HG03039 (cell line): Measurements from ENCODE around the gene GPSM1.

Experiments
- ATAC-seq: cut with Tn5 transposase; IDR thresholded peaks from one replicate; pipeline ENCODE4 v1.9.1; 2021; ENCODE audit warnings: mild to moderate bottlenecking, moderate library complexity; ENCODE audit not compliant: unreplicated experiment

Gene GPSM1

DNA sequence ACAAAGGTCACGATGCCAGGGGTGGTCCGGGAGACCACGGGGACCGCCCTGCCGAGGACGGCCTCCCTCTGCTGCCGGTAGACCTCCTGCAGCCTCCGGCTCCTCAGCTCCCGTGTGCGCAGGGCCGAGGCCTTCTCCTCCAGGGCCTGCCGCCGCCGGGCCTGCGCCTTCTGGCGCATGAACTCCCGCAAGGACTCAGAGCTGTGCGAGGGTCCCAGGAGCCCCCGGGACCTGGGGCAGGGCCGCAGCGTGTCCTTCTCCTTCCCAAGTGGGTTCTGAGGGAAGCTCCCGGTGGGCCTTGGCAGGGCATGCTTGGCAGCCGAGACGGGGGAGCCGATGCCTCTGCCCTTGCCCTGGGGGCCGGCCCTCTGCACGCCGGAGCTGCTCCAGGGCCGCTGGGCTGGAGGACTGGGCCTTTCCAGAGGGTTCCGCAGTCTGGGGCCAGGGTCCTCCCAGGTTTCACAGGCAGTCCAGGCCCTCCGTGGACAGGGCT, 36.8 kb upstream of the GPSM1 start:
- ATAC-seq = no peak

DNA sequence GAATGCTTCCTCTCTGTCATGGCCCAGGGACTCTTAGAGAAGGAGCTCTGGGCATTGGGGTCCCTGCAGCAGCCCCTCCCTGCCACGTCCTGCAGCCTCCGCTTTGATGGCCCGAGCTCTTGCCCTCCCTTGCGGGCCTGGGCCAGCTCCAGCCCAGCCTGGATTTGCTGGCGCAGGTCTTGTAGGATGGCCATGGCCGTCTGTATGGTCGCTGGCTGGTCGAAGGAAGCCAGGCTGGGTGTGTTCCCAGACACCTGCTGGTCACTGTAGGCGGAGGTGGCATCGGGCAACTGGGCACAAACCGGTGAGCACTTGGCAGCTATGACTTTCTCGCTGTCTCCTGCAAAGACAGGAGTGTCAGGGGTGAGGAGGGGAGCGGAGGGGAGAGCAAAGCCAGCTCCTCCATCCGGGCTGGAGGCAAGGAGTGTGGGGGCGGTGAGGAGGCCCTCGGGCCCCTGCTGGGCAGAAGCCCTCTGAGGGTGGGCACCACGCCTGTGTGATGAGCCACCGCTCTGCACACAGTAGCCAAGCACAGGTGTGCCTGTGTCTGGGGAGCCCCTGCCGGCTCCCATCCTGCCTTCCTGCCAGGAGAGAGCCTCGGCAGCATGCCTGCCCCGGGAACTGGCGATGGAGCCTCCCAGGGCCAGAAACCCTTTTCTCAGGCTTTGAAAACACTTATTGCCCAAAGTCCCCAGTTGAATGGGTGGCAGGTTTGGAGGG, 35.9 kb upstream of the GPSM1 start:
- no peak for ATAC-seq

DNA sequence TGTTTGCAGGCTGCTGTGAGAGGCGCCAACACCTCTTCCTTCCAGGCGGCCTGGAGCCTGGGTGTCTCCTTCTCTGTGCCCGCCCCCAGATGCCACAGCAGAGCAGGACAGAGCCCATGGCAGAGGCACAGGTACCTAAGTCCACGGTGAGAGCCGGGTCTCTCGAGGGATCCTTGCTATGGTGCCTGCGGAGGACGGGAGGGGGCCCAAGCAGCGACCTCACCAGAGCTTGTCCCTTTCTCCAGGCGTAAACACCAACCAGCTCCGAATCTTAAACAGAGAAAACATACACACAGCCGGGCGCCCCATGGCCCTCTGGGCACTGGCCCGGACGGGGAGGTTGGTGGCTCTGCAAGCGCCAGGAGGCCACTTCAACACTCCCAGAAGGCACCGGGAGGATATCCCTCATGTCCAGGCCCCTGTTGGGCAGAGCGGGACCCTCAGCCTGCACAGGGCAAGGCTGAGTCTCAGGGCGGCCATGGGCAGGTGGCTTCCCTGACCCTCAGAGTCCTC, 35.3 kb upstream of the GPSM1 start:
- ATAC-seq = no peak

DNA sequence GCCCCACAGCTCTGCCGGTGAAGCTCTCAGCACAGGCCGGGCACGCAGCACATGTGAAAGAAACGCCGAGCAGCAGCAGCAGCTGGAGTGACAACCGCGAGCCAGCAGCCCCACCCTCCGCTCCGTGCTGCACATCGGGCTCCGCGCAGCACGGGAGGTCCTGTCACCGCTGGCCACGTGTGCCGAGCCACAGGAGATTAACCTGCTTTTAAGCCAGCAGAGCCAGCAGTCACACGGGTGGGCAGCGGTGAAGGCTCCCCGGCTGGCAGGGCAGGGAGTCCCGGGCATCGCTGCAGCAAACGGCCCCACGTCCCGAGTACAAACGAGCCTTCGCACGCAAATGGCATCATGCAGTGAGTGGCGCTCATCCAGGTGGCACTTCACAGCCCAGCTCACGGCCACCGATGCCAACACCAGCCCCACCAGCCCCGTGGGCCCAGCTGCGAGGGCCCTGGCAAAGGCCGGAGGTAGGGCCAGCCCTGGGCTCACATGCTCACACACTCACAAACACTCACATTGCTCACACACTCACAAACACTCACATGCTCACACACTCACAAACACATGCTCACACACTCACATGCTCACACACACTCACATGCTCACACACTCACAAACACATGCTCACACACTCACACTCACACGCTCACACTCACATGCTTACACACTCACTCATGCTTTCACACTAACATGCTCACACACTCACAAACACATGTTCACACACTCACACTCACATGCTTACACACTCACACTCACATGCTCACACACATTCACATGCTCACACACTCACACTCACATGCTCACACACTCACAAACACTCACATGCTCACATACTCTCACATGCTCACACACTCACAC, 34.5 kb upstream of the GPSM1 start:
- no peak for ATAC-seq

DNA sequence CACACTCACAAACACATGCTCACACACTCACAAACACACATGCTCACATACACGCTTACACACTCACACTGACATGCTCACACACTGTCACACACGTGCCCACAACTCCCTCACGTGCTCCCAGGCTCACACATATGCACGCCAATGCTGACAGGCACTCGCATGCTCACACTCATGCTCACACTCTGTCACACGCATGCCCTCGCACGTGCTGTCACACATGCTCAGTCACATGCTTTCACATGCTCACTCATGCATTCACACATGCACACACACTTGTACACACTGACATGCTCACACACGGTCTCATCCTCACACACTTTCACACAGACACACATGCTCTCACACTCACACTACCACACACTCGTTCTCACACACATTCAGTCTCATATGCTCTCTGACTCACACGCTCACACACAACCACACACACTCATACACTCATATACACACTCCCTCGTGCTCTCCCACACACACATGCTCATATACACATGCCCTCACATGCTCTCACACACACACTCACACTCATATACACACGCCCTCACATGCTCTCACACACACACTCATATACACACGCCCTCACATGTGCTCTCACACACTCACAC, 33.8 kb upstream of the GPSM1 start:
- no peak for ATAC-seq

DNA sequence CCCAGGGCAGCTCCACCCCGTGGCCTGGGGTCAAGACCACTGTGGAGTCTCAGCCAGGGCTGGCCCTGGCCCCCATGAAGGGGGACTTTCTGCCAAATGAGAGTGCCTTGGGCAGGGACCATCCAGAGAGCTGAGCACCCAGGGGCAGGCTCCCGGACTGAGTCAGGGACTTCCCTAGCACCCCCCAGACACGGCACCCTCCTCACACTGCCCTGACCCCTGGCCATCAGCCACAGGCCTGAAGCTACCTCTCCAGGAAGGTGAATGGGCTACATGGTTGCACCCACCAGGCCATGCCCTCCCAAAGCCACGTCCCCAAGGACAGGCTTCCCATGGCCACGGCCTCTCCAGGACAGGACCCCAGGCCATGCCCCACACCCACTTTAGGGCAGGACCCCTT, 32.9 kb upstream of the GPSM1 start:
- no peak for ATAC-seq

DNA sequence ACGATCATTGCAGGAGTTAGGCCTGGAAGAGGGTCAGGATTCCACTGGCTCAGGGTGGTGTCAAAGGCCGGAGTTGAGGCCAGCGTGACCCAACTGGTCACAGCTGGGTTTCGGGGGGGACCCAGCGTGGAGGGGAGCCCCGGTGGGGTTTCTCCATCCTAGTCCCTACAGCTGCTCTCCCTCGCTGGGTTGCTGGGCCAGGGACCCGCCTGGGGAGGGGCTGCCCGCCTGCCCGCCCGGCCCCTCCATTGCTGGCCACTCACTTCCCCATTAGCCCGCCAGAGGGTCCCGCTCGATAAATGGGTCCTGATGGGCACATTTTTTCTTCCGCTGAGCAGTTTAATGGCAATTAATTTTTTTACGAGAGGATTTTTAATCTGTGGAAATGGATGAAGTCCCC, 32.3 kb upstream of the GPSM1 start:
- ATAC-seq = no peak

DNA sequence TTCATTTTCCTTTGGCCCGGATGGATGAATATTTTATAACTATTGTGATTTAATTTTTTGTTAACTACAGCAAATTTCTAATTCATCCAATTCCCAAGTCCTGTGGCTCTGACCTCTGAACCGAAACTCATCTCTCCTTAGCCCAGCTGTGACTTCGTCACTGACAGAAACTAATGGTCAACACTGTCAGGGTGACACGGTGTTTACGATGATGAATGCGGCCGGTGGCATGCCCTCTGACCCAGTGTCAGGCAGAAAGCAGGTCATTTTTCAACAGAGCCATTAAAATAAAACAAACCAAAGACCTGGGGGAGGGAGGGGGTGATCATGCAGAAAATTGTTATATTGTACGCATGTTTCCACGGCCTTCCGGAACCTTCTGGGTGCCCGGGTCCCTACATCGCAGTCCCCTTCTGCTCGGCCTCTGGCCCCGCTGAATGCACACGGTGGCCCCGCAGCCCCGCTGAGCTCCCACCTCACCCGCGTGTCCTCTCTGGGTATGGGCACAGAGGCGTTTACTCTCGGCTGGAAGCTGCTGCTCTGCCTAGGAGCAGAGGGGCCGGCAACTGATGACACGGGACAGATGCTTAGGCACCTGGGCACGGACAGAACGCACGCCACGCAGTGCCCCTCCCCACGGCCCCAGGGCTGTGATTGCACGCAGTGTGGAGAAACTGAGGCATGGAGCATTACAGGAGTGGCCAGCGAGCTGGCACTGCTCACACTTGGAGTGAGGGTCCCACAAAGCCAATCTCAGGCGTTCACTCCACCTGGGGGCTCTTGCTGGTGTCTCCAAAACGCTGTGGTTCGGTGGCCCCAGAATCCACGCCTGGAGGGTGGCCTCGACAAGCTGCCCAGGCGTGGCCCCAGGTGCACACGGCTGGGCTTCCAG, 31.6 kb upstream of the GPSM1 start:
- ATAC-seq = no peak

DNA sequence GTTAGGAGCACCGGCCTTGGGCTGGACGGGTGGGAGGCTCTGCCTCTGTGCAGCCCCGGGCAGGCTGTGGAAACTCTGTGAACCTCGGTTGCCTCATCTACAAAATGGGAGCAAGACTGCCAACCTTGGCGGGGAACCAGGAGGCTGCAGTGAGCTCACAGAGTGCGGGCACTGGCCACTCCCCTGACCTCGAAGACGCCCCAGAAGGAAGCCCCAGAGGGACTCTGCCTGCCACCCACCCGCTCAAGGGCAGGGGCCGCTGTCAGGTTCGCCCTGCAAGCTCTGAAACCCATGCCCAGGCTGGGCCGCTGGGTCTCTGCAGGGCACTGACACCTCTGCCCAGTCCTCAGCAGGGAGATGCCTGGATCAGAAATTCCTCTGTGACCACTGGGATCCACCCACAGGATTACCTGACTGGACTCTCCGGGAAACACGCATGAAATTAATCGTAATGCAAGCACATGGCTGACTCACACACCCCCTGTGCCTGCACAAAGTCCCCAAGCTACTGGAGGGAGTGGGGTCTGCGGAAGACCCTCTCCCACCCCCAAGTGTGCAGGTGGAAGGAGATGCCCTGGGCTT, 30.8 kb upstream of the GPSM1 start:
- ATAC-seq = no peak

DNA sequence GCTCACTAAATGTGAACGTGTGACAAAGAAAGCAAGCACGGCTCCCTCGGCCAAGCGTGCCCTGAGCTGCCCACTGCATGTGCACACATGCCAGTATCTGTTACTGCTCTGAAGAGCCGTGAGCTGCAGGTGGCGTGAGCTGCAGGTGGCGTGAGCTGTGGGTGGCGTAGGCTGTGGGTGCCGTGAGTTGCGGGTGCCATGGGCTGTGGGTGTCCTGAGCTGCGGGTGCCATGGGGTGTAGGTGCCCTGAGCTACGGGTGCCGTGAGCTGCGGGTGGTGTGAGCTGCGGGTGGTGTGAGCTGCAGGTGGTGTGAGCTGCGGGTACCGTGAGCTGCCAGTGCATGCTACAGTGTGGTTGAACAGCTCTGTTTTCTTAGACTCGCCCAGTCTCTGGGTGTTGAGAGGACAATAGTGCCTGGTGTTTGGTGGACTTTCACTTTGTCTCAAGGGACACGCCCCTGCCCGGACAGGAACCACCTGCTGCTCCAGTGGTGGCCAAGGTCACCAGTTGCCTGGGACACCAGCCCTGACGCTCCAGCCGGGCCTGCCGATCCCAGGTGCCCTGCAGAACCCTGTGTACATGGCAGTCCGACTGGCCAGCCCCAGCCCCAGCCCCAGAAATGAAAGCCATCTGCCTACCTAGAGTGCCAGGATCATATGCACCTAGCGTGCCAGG, 30.2 kb upstream of the GPSM1 start:
- ATAC-seq = no peak

DNA sequence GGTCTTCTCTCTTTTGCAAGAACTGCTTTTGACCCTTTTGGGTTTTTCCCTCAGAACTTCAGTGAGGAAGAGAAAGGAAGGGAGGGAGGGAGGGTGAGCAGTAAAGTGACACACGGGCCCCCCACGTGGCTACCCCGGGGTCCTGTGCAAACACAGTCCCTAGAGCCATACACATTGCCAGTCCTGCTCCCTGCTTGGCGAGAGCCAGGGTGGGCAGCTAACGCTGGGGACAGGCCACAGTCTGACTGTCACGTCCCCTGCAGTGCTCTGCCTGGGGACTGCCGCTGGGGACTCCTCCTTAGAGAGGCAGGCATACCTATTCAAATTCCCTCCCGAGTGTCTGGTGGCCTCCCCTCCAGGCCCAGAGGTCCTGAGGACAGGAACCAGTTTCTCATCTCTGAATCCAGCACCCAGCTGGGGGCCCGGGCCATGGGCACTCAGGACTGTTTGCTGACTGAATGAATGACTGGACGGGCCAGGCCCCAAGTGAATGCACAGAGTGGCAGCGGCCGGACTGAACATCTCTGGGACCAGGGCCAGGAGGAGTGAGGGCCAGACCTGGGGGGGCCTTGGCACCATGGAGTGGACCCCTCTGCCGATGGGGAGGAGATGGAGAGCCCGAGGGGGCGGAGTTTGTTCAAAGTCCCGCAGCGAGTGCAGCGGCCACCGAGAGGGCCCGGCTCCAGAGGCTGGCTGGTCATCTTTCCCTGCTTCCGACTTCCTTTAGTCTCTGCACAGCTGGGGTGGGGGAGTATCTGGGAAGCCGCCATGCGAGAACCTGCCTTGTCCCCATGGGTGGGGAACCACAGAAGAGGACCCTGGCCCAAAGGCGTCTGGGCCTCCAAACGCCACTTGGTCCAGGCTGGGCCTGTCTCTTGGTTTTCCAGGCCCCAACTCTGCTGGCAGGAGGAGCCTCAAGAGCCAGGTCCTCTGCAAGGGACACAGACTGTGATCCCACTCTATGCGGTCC, 29.3 kb upstream of the GPSM1 start:
- ATAC-seq = no peak

DNA sequence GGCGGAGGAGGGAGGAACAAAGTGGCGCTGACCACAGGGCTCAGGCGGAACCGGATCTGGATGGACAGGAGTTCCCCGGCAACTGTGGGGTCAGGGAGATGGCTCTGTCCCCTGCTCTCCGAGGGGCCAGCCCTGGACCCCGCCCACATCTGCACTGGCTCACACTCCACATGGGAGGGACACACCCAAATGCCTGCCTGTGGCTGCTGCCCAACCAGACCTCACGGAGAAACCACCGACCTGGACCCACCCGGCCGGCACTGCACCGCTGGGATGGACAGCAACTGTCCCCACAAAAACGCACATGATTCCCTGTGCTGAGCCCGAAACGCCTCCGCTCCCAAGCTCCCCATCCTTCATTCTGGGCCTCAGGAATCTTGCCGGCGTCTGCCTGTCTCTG, 28.2 kb upstream of the GPSM1 start:
- ATAC-seq = no peak

DNA sequence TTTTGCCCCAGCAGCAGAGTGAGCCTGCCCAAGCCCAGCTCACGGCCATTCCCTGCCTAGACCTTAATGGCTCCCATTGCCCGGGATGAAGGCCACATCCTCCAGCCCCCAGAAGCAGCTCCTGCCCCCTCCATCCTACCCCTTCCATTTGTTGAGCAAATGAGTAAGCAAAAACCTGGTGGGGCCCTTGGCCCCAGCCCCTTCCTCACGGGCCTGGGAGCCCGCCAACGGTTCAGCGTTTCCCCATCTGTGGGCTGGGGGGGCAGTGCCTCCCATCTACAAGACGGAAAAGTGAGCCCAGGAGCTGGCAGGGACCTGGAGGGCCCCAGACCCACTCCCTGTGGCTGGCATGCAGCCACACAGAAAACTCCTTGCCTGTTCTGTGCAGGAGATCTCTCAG, 27.8 kb upstream of the GPSM1 start:
- ATAC-seq = no peak

DNA sequence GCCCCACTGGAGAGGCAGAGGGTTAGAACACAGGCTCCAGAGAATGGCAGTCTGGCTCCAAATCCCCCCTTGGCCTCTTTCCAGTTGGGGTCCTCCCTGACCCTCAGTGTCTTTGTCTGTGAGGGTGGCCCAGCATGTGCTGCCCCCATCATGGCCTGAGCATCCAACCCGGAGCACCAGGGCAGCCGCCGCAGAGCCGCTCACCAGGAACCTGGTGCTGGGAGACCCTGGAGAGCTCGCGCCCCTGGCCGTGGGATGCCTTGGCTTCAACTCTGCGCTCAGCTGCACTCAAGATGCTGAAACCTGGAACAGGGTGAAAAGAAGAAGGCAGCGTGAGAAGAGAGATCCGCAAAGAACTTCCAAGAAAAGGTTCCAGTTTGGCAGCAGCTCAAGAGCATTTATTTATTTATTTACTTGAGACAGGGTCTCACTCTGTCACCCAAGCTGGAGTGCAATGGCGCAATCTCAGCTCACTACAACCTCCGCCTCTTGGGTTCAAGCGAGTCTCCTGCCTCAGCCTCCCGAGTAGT, 27.3 kb upstream of the GPSM1 start:
- no peak for ATAC-seq

DNA sequence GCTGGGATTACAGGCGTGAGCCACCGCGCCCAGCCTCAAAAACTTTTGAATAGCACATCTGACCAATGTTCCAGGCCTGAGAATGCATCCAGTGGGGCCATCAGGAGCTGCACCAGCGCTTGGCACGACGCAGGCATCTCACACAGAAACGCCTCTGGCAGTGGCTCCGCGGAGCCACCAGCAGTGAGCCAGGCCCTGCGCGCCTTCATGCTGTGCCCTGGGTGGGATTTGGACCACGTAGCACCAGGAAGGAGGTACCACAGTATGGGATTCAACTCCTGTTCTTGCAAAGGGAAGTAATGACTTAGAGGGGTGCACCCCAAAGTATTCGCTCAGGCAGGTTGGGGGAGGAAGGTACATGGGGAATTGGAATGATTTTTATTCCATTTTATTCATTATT, 26.5 kb upstream of the GPSM1 start:
- ATAC-seq = no peak

DNA sequence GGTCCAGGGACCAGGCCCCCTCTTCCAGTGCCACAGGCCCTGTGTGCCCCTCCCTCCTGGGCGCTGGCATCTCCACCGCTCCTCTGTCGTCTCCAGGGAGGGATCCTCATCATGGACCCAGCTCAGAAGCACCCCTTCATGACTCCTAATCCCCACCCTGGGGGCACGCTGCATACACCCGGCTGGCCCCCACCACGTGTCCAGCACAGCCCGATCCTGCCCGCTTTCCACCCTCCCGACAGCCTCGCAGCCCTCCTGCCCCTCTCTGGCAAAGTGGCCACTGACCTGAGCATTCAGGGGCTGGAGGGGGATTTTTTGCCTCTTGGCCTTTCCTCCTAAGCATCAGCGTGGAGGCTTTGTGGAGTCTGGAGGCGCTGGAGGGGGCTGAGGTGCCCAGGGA, 24.8 kb upstream of the GPSM1 start:
- ATAC-seq = no peak

DNA sequence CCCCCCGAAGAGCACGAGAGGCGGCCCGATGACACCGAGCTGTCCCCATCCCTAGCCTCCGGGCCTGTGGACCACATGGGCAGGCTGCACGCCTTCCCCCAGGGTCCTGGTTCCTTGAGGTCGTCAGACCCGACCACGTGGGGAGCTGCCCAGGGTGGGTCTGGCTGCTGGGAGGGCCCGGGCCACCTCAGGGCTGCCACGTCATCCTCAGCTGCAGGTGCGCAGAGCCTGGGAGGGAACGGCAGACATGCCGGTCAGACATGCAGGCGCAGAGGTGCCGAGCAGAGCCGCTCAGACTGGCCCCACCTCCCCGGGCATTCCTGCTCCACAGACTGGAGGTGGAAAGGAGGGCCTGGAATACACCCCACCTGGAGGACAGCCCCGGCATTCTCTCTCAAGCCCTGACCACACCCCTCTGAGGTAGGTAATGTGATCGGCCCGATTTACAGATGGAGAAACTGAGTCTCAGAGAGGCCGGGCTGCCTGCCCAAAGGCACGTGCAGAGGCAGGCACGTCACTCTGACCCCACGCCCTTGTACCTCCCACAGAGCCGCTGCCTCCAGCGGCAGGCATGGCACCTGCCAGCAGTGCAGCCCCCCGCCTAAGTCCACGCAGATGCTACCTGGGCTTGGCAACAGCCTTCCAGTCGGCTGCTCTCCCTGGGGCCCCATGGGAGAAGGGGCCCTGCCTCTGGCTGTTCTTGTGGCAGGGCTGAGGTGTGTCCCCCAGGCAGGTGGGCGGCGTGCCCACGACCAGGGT, 24.1 kb upstream of the GPSM1 start:
- no peak for ATAC-seq
